Ovary (tissue), 9 donors: ENCODE results near the gene NCOR1. TPM values are rescaled to one million over a fixed set of nuclear protein-coding genes. Genes with fewer than 3 reads are reported as not detected.

Experiments
- DNase-seq, 5 donors: peaks; one replicate each; pipeline ENCODE4 v3.0.0-alpha.2; 2019 to 2020
- H3K27ac ChIP-seq, 2 donors: fragments of 200-600 bp; one replicate each; pipeline versions ENCODE4 v1.5.1 to v1.8.0; 2019 to 2022
- H3K27me3 ChIP-seq: fragments of 200-600 bp; one replicate; pipeline ENCODE4 v1.8.0; 2022
- H3K36me3 ChIP-seq: fragments of 200-600 bp; sonication (generic); one replicate; pipeline ENCODE4 v1.5.1; 2019
- H3K4me1 ChIP-seq: one replicate; pipeline ENCODE4 v1.8.1; 2013; ENCODE audit warnings: mild to moderate bottlenecking, moderate library complexity; ENCODE audit not compliant: insufficient read depth
- H3K4me3 ChIP-seq: fragments of 200-600 bp; sonication (generic); one replicate; pipeline ENCODE4 v1.5.1; 2017
- H3K9me3 ChIP-seq, 2 donors: fragments of 200-600 bp in 1 of 2; sonication (generic) in 1 of 2; one replicate each; pipeline versions ENCODE4 v1.5.1 to v1.8.1; 2013 to 2019; ENCODE audit warnings: mild to moderate bottlenecking in 1 of 2, moderate library complexity in 1 of 2
- CTCF ChIP-seq, 3 donors: fragments of 450-650 bp in 2 of 3; fragments of 200-600 bp in 1 of 3; IDR thresholded peaks; one replicate each; pipeline versions ENCODE4 v1.5.1 to v1.8.0; 2016 to 2022; ENCODE audit warnings: antibody characterized with exemption in 3 of 3, mild to moderate bottlenecking in 1 of 3
- EP300 ChIP-seq: sonication (generic); formaldehyde crosslinking; IDR thresholded peaks from one replicate; pipeline ENCODE4 v1.6.1; 2017; ENCODE audit warnings: antibody characterized with exemption
- POLR2A ChIP-seq: fragments of 450-650 bp; IDR thresholded peaks from one replicate; pipeline ENCODE4 v1.6.1; 2017; ENCODE audit warnings: antibody characterized with exemption, mild to moderate bottlenecking, moderate library complexity
- WGBS, 3 donors: extraction: QIAGEN DNeasy Blood & Tissue Kit in 1 of 3; methylation state at CpG; one replicate each; pipeline versions ENCODE4 v1.1.5 to v1.1.7; 2013 to 2017; 5-methylcytosine and 5-hydroxymethylcytosine counted together
- intact Hi-C, 4 donors: fragments of 100-400 bp; cut with DNase I; formaldehyde crosslinking; loops; one replicate each; pipeline versions ENCODE4 v1.11.0 to v1.15.1; 2022 to 2023
- polyA plus RNA-seq, 2 donors: library from polyadenylated mRNA; stranded (reverse); fragments of 200-250 nt in 1 of 2; fragments of 350-450 nt in 1 of 2; fragmentation: Illumina TruSeq in 1 of 2; extraction: RNeasy Lipid Tissue Mini Kit (QIAGEN cat#74804) in 1 of 2; gene quantifications; one replicate each; pipeline ENCODE4 v1.2.3, GENCODE V29; 2013 to 2014
- total RNA-seq, 7 donors: library from RNA; depleted of rRNA in 2 of 7; stranded (reverse); fragments of >200 nt in 2 of 7; fragmentation: NEBNext Ultra II Directional in 3 of 7; extraction: Animal tissue kit (Norgen Biotek cat#: 25700) in 3 of 7; gene quantifications; one replicate each; pipeline versions ENCODE4 v1.1.0 to v1.2.4, GENCODE V29; 2016 to 2023
- donor health status: DM: no; HTN: no; CAD: no; lungs with moderate emphysema.
- donor health status: DM: no; HTN: no; CAD: no.
- donor health status: Bipolar disorder and iron deficiency.
- donor health status: DM: yes; HTN: yes; CAD: no.
- donor health status: DM: no; HTN: no; CAD: no.
- donor health status: DM: yes; HTN: yes; CAD: no.

Gene NCOR1
- total and polyA plus RNA-seq, 9 donors, result 32.4 to 142 (median 110) TPM

- Histone ChIP-seq H3K4me1 (no peaks in the 10 kb centered on the region), H3K27ac (no peak overlapping the region), H3K9me3 (no peaks in the 10 kb centered on the region), H3K36me3 (no peaks in the 10 kb centered on the region), H3K4me3 (no peak overlapping the region), H3K27me3 (no peaks in the 10 kb centered on the region)
- intact Hi-C loops, result loop anchor here in 1 of 4 donors (10.0 kb wide), 1 partner anchor 207 kb away; the partner anchor contains the start of genes NCOR1 and PIGL
- TF ChIP-seq POLR2A (no peak), EP300 (no peak), CTCF (IDR thresholded peaks at IDR 0.05) (no peak)
- WGBS, 3 donors, result 92 to 96% (median 93%) methylated on average over 3 of the region's 3 CpGs
- DNase-seq, result no peak
Observed at GRCh38 chr17:16007439-16007838, 207.9 kb downstream of the NCOR1 start.

DNA sequence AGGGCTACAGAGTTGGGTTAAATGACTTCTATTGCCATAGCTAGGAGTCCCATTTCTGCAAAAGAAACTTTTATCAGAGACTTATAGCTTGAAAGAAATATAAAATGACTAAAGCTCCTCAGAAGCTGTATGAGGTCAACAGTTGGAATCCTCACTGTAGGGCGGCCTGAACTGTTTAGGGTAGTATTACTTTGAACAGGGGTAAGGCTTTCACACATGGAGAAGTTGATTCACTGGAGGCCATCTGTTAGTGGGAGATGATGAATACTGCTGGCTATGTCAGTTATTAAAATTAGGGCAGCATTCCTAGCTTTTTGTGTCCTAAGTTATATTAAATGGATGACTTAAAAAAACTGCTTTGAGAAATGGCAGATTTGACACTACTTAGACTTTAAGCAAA lies 209.7 kb downstream of the NCOR1 start:
- Histone ChIP-seq H3K4me3 (no peak overlapping the region), H3K27me3 (no peaks in the 10 kb centered on the region), H3K36me3 (no peaks in the 10 kb centered on the region), H3K4me1 (peaks cover 8% of the 10 kb centered on the region), H3K9me3 (no peaks in the 10 kb centered on the region), H3K27ac (no peak overlapping the region)
- intact Hi-C loops, result loop anchor here in 1 of 4 donors (10.0 kb wide), 1 partner anchor 209 kb away; the partner anchor contains the start of genes NCOR1 and PIGL
- TF ChIP-seq CTCF (IDR thresholded peaks at IDR 0.05), result no peak
- TF ChIP-seq EP300, result no peak
- no peak for TF ChIP-seq POLR2A
- DNase-seq, result no peak
- 96 to 98% (median 97%) methylated on average over 1 of the region's 1 CpG for WGBS, 3 donors

- no peaks in the 10 kb centered on the region for H3K27me3 ChIP-seq
- no peak for DNase-seq
- H3K9me3 ChIP-seq, result no peaks in the 10 kb centered on the region
- H3K4me1 ChIP-seq, result peaks cover 10% of the 10 kb centered on the region
- TF ChIP-seq EP300, result no peak
- H3K27ac ChIP-seq, result no peak overlapping the region
- H3K36me3 ChIP-seq, result no peaks in the 10 kb centered on the region
- intact Hi-C loops, result loop anchor here in 1 of 4 donors (10.0 kb wide), 1 partner anchor 211 kb away; the partner anchor contains the start of genes NCOR1 and PIGL
- 88 to 91% (median 89%) methylated on average over 1 of the region's 1 CpG for WGBS, 3 donors
- no peak overlapping the region for H3K4me3 ChIP-seq
Observed at GRCh38 chr17:16003841-16004240, 211.5 kb downstream of the NCOR1 start.

GRCh38 chr17:16002708-16003260 lies 212.6 kb downstream of the NCOR1 start:
- DNase-seq, result no peak
- WGBS, 3 donors, result 82 to 90% (median 90%) methylated on average over 2 of the region's 2 CpGs
- Histone ChIP-seq H3K27ac (no peak overlapping the region), H3K36me3 (no peaks in the 10 kb centered on the region), H3K9me3 (no peaks in the 10 kb centered on the region), H3K27me3 (no peaks in the 10 kb centered on the region), H3K4me1 (peaks cover 10% of the 10 kb centered on the region), H3K4me3 (no peak overlapping the region)
- no peak for TF ChIP-seq POLR2A
- no peak for TF ChIP-seq CTCF (IDR thresholded peaks at IDR 0.05)
- TF ChIP-seq EP300, result no peak
- intact Hi-C loops, result loop anchor here in 1 of 4 donors (10.0 kb wide), 1 partner anchor 212 kb away; the partner anchor contains the start of genes NCOR1 and PIGL

DNA sequence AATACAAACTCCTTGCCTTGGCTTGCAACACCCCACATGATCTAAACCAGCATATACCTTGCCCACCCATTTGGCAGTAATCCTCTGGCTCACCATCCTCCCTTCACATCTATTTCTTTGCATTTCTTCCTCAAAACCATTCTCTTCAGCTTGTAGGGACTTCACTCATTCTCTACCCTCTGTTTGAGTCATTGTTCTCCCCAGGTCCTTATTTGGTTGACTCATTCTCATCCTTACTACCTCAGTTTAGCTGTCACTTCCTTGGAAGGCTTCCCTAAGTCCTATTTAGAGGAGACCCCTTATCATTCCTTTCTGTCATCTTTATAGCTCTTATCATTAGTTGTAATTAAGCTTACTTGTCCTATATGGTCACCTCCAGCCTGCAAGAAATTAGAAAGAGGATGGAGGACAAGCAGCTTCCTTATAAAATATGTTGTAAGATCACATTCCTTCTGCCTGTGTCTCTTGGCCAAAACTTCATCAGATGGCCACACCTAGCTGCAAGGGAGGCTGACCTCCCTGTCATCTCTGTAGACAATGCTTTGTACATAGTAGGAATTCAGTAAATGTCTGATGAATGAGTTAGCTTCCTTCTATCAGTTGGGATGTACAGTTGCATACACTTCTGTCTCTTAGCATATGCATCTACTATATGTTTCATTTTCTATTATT lies 214.0 kb downstream of the NCOR1 start:
- Histone ChIP-seq H3K36me3 (no peaks in the 10 kb centered on the region), H3K4me3 (no peak overlapping the region), H3K27ac (no peak overlapping the region), H3K27me3 (no peaks in the 10 kb centered on the region), H3K9me3 (no peaks in the 10 kb centered on the region), H3K4me1 (peaks cover 10% of the 10 kb centered on the region)
- no peak for DNase-seq
- intact Hi-C loops, result loop anchor here in 1 of 4 donors (10.0 kb wide), 1 partner anchor 213 kb away; the partner anchor contains the start of genes NCOR1 and PIGL
- TF ChIP-seq POLR2A (no peak), EP300 (no peak)
